Activated naive CD4-positive, alpha-beta T cell treated with anti-CD3 and anti-CD28 coated beads, Interleukin-2, amount 50 U/mL, for 72 hours (primary cell): ENCODE data around the gene CEP131. TPM values are rescaled to one million over a fixed set of nuclear protein-coding genes. Genes with fewer than 3 reads are reported as not detected.
"Not testable (repeated sequence)": the region's sequence is repeated elsewhere in the genome, so short reads cannot be mapped to it uniquely, and the experiment has no call there.

Experiments
- ATAC-seq, 2 donors: fragments of 150-1000 bp; cut with Tn5 transposase; 2 replicates each; pipeline ENCODE4 v1.10.0; 2021; ENCODE audit warnings: mild to moderate bottlenecking in 2 of 2, moderate library complexity in 2 of 2
- DNase-seq, 2 donors: peaks; one replicate each; pipeline ENCODE4 v3.0.0; 2021 to 2022; ENCODE audit warnings: low spot score in 2 of 2
- H3K27ac Mint-ChIP-seq, 2 donors: one replicate each; pipeline ENCODE4 v1.8.0; 2022; ENCODE audit warnings: mild to moderate bottlenecking in 2 of 2, mixed read lengths in 2 of 2
- H3K36me3 Mint-ChIP-seq, 2 donors: one replicate each; pipeline ENCODE4 v1.8.0; 2022; ENCODE audit warnings: mixed read lengths in 2 of 2
- H3K9me3 Mint-ChIP-seq, 2 donors: one replicate each; pipeline ENCODE4 v1.8.0; 2022; ENCODE audit warnings: mixed read lengths in 2 of 2
- total RNA-seq, 2 donors: library from RNA; stranded (reverse); gene quantifications; one replicate each; pipeline ENCODE4 v1.2.3, GENCODE V29; 2022

Gene CEP131
- total RNA-seq, 2 donors from 2014 or later = 10.0 to 14.6 TPM

- H3K27ac Mint-ChIP-seq = no peak overlapping the region
- no peaks in the 10 kb centered on the region for H3K36me3 Mint-ChIP-seq
- no peak for ATAC-seq
These were observed 73.7 kb downstream of the CEP131 start for GRCh38 chr17:81148986-81149533.

GRCh38 chr17:81148571-81148970, 74.2 kb downstream of the CEP131 start:
- DNase-seq (no peak), ATAC-seq (no peak)
- Mint-ChIP-seq H3K27ac (no peak overlapping the region), H3K36me3 (no peaks in the 10 kb centered on the region), H3K9me3 (no peaks in the 10 kb centered on the region)

More at GRCh38 chr17:81148986-81149533, 73.7 kb downstream of the CEP131 start:
- no peaks in the 10 kb centered on the region for H3K9me3 Mint-ChIP-seq
- DNase-seq = no peak

- H3K9me3 Mint-ChIP-seq = no peaks in the 10 kb centered on the region
- no peak for DNase-seq
- no peaks in the 10 kb centered on the region for H3K36me3 Mint-ChIP-seq
- no peak for ATAC-seq
- H3K27ac Mint-ChIP-seq = no peak overlapping the region
These were observed 75.1 kb downstream of the CEP131 start for GRCh38 chr17:81147701-81148100.

DNA sequence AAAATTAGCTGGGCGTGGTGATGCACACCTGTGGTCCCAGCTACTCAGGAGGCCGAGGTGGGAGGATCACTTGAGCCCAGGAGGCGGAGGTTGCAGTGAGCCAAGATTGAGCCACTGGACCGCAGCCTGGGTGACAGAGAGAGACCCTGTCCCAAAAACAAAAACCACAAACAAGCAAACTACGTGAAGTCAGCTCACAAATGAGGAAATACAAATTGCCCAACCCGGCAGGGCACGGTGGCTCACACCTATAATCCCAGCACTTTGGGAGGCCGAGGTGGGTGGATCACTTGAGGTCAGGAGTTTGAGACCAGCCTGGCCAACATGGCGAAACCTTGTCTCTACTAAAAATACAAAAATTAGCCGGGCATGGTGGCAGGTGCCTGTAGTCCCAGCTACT, 76.6 kb downstream of the CEP131 start:
- H3K9me3 Mint-ChIP-seq, ATAC-seq, H3K27ac Mint-ChIP-seq, H3K36me3 Mint-ChIP-seq, DNase-seq: not testable (repeated sequence)

GRCh38 chr17:81144423-81144781, 78.4 kb downstream of the CEP131 start:
- Mint-ChIP-seq H3K36me3 (no peaks in the 10 kb centered on the region), H3K9me3 (no peaks in the 10 kb centered on the region), H3K27ac (no peak overlapping the region)
- ATAC-seq (no peak), DNase-seq (no peak)

- peaks cover 0 to 3% of the 10 kb centered on the region in 2 donors for H3K36me3 Mint-ChIP-seq
- no peak for ATAC-seq
- peaks cover 3% of the 10 kb centered on the region in 2 donors for H3K9me3 Mint-ChIP-seq
- H3K27ac Mint-ChIP-seq = no peak overlapping the region
- DNase-seq = no peak
These were observed 78.9 kb downstream of the CEP131 start for GRCh38 chr17:81143717-81144422.

DNA sequence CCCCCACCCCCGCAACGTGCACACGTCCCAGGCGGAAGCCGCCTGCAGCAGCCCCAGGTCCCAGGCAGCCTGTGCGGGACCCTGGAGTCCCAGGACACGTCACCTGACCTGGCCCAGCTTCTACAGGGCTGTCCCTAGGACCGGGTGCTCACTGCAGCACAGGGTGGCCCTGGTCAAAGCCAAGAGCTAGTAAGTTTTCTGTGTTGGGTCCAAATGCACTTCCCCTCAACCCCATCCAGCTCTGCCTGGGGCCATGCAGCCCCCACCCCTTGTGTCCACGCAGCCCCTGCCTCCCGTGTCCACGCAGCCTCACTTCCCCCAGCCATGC, 79.6 kb downstream of the CEP131 start:
- Mint-ChIP-seq H3K9me3 (peaks cover 10% of the 10 kb centered on the region in 2 donors), H3K27ac (no peak overlapping the region), H3K36me3 (peaks cover 0 to 10% of the 10 kb centered on the region in 2 donors)
- DNase-seq = no peak
- peak in 1 of 2 donors; percentile 31 for ATAC-seq

DNA sequence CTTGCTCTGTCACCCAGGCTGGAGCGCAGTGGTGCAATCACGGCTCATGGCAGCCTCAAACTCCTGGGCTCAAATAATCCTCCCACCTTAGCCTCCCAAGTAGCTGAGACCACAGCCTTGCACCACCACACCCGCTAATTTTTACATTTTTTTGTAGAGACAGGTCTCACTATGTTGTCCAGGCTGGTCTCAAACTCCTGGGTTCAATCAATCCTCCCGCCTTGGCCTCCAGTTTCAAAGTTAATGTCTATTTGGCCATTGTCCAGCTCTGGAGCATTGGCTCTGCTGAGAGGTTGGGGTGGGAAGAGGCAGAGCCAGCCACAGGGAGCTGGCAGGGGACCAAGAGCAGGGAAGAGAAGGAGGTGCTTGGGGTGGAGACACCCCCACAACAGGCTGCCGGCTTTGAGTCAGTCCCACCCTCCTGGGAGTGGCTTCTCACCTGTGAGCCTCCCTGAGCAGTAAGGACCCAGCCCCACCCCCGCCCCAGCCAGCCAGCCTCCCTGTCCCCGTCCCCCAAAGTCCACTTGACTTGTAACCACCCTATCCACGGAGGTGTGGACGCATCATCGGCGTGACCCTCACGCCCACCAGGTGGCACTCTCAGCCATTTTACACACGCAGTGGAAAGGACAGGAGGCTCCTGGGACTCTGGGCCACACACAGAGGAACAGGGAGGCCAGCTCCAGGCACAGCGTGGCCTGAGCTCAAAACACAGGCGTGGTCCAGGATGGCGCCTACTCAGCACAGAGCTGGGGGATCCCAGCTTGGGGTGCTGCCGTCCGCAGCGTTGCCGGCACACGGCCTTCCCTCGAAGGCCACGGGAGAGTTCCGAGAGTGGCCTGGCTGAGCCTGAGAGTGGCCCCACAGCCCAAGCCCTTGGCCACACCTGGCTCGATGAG, 80.2 kb downstream of the CEP131 start:
- H3K27ac Mint-ChIP-seq = no peak overlapping the region
- DNase-seq (peak in 1 of 2 donors; percentile 66), ATAC-seq (peak; percentile 85 to 91)
- H3K36me3 Mint-ChIP-seq = peaks cover 0 to 12% of the 10 kb centered on the region in 2 donors
- H3K9me3 Mint-ChIP-seq = peaks cover 16% of the 10 kb centered on the region in 2 donors

DNA sequence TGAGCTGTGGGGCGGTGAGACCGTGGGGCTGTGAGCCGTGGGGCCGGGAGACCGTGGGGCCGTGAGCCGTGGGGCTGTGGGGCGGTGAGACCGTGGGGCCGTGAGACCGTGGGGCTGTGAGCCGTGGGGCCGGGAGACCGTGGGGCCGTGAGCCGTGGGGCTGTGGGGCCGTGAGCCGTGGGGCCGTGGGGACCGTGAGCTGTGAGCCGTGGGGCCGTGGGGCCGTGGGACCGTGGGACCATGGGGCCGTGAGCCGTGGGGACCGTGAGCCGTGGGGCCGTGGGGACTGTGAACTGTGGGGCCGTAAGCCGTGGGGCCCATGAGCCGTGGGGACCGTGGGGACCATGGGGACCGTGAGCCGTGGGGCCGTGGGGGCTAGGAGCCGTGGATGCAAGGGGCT, 82.1 kb downstream of the CEP131 start:
- DNase-seq = no peak
- Mint-ChIP-seq H3K9me3 (peaks cover 18 to 19% of the 10 kb centered on the region in 2 donors), H3K27ac (no peak overlapping the region), H3K36me3 (peaks cover 0 to 12% of the 10 kb centered on the region in 2 donors)
- no peak for ATAC-seq

GRCh38 chr17:81140018-81140417, 82.7 kb downstream of the CEP131 start:
- no peak overlapping the region for H3K27ac Mint-ChIP-seq
- DNase-seq (no peak), ATAC-seq (no peak)
- peaks cover 0 to 12% of the 10 kb centered on the region in 2 donors for H3K36me3 Mint-ChIP-seq
- peaks cover 18 to 19% of the 10 kb centered on the region in 2 donors for H3K9me3 Mint-ChIP-seq

Other genes with a start within 250 kb of the CEP131 start
- 10 to 100 TPM in 1 of 2 donors, 1 to 10 TPM in 1; 9.7 to 18.5 TPM for gene CHMP6, start 231.1 kb downstream of the CEP131 start, total RNA-seq
- gene BAIAP2, start 187.8 kb downstream of the CEP131 start, total RNA-seq = 10 to 100 TPM in 1 of 2 donors, 1 to 10 TPM in 1; 6.2 to 13.2 TPM
- gene PVALEF, start 57.5 kb downstream of the CEP131 start, total RNA-seq = not detected
- gene AATK, start 56.7 kb downstream of the CEP131 start, total RNA-seq = under 1 TPM; 0.30 to 0.72 TPM
- 10 to 100 TPM; 23.2 to 38.7 TPM for gene TEPSIN, start 16.1 kb upstream of the CEP131 start, total RNA-seq
- 10 to 100 TPM; 50.1 to 52.5 TPM for gene NDUFAF8, start 16.4 kb upstream of the CEP131 start, total RNA-seq
- gene SLC38A10, start 72.3 kb upstream of the CEP131 start, total RNA-seq = 10 to 100 TPM; 19.9 to 72.0 TPM
- under 1 TPM in 1 of 2 donors, not detected in 1; 0.16 TPM for gene BAHCC1, start 172.5 kb upstream of the CEP131 start, total RNA-seq